IMR-90 (cell line): Measurements from ENCODE around the gene DPAGT1. TPM values are rescaled to one million over a fixed set of nuclear protein-coding genes. Genes with fewer than 3 reads are reported as not detected.
A peak's percentile ranks its signal among the peaks of the same experiment; 100 is the strongest.

Experiments
- ATAC-seq: fragments of 200-7000 bp; cut with Tn5 transposase; 2 replicates; pipeline ENCODE4 v1.9.1; 2020; ENCODE audit warnings: low read depth, mild to moderate bottlenecking, moderate library complexity
- BruUV-seq: library from RNA; stranded (reverse); fragments of 400-500 nt; replicated peaks from 2 replicates; lab custom pipeline; 2021; lab: Mats Ljungman, UMichigan
- CTCF ChIA-PET: fragments of 300-600 bp; formaldehyde crosslinking; extraction: SDS; loops from one replicate; lab custom pipeline; 2021; ENCODE audit warnings: antibody characterized with exemption; lab: Yijun Ruan, JAX
- POLR2A ChIA-PET: fragments of 300-600 bp; sonication (Branson Sonifier 250); formaldehyde crosslinking; loops from one replicate; lab custom pipeline; 2022; ENCODE audit warnings: antibody characterized with exemption; ENCODE audit not compliant: unreplicated experiment; lab: Charles Lee
- DNase-seq: peaks from one replicate; pipeline ENCODE4 v3.0.0; 2013
- H2AFZ ChIP-seq: replicated peaks from 2 replicates; pipeline ENCODE3; 2013; ENCODE audit warnings: low read length, mild to moderate bottlenecking; ENCODE audit not compliant: poor library complexity
- H2AK5ac ChIP-seq: 2 replicates; pipeline ENCODE4 v1.6.1; 2013; ENCODE audit warnings: low read depth, low read length, inconsistent platforms
- H2AK9ac ChIP-seq: replicated peaks from 2 replicates; pipeline ENCODE3; 2013; ENCODE audit warnings: mild to moderate bottlenecking, low read depth, low read length, moderate library complexity; ENCODE audit not compliant: poor library complexity
- H2BK120ac ChIP-seq: 2 replicates; pipeline ENCODE4 v1.6.1; 2013; ENCODE audit warnings: low read depth, low read length, inconsistent platforms
- H2BK15ac ChIP-seq: 3 replicates; pipeline ENCODE4 v1.6.1; 2013; ENCODE audit warnings: low read depth, low read length, inconsistent platforms
- H2BK20ac ChIP-seq: 2 replicates; pipeline ENCODE4 v1.6.1; 2013; ENCODE audit warnings: low read depth, mild to moderate bottlenecking, inconsistent platforms, low read length, moderate library complexity
- H2BK5ac ChIP-seq: 2 replicates; pipeline ENCODE4 v1.6.1; 2013; ENCODE audit warnings: mild to moderate bottlenecking, low read depth, low read length, inconsistent platforms; ENCODE audit not compliant: poor library complexity, severe bottlenecking
- H3K14ac ChIP-seq: replicated peaks from 2 replicates; pipeline ENCODE4 v1.6.1; 2013; ENCODE audit warnings: low read depth, low read length, inconsistent platforms
- H3K18ac ChIP-seq: 2 replicates; pipeline ENCODE4 v1.6.1; 2013; ENCODE audit warnings: low read depth, low read length, control low read depth
- H3K23ac ChIP-seq: 2 replicates; pipeline ENCODE4 v1.6.1; 2013; ENCODE audit warnings: low read depth, low read length, inconsistent platforms
- H3K27ac ChIP-seq: 2 replicates; pipeline ENCODE4 v1.5.1; 2013; ENCODE audit warnings: mild to moderate bottlenecking, control low read depth, low read length; ENCODE audit not compliant: insufficient read depth
- H3K27me3 ChIP-seq: 2 replicates; pipeline ENCODE4 v1.6.1; 2013; ENCODE audit warnings: low read length; ENCODE audit not compliant: control insufficient read depth, insufficient read depth
- H3K36me3 ChIP-seq: 2 replicates; pipeline ENCODE4 v1.6.1; 2013; ENCODE audit warnings: low read length, mixed read lengths; ENCODE audit not compliant: control insufficient read depth, insufficient read depth
- H3K4ac ChIP-seq: 2 replicates; pipeline ENCODE4 v1.6.1; 2013; ENCODE audit warnings: low read depth, low read length, inconsistent platforms
- H3K4me1 ChIP-seq: 2 replicates; pipeline ENCODE4 v1.6.1; 2013; ENCODE audit warnings: low read length, mixed read lengths; ENCODE audit not compliant: control insufficient read depth, insufficient read depth
- H3K4me2 ChIP-seq: 2 replicates; pipeline ENCODE4 v1.6.1; 2013; ENCODE audit warnings: low read depth, mild to moderate bottlenecking, control low read depth, low read length, moderate library complexity
- H3K4me3 ChIP-seq: 2 replicates; pipeline ENCODE4 v1.5.1; 2013; ENCODE audit warnings: low read depth, mild to moderate bottlenecking, control low read depth, low read length, moderate library complexity; ENCODE audit not compliant: insufficient read depth
- H3K56ac ChIP-seq: 2 replicates; pipeline ENCODE4 v1.6.1; 2013; ENCODE audit warnings: low read length, inconsistent platforms; ENCODE audit not compliant: insufficient read depth; ENCODE audit errors: extremely low read depth
- H3K79me1 ChIP-seq, 2 experiments: 2 replicates each; pipeline ENCODE4 v1.6.1; 2013; ENCODE audit warnings: low read length in 2 of 2, inconsistent platforms in 1 of 2, low read depth in 1 of 2
- H3K9ac ChIP-seq: 2 replicates; pipeline ENCODE4 v1.6.1; 2013; ENCODE audit warnings: low read depth, low read length, control low read depth
- H3K9me1 ChIP-seq: 2 replicates; pipeline ENCODE4 v1.6.1; 2013; ENCODE audit warnings: low read length, inconsistent platforms; ENCODE audit not compliant: insufficient read depth
- H3K9me3 ChIP-seq: 2 replicates; pipeline ENCODE4 v1.6.1; 2013; ENCODE audit warnings: low read length; ENCODE audit not compliant: control insufficient read depth, insufficient read depth
- H4K20me1 ChIP-seq: 2 replicates; pipeline ENCODE4 v1.6.1; 2013; ENCODE audit warnings: low read length, inconsistent platforms; ENCODE audit not compliant: insufficient read depth
- H4K5ac ChIP-seq: 2 replicates; pipeline ENCODE4 v1.6.1; 2013; ENCODE audit warnings: mild to moderate bottlenecking, low read depth, low read length, control low read depth
- H4K8ac ChIP-seq, 2 experiments: 2 replicates each; pipeline ENCODE4 v1.6.1; 2013; ENCODE audit warnings: low read depth in 2 of 2, low read length in 2 of 2, control low read depth in 1 of 2, inconsistent platforms in 1 of 2
- H4K91ac ChIP-seq: 2 replicates; pipeline ENCODE4 v1.6.1; 2013; ENCODE audit warnings: low read depth, low read length, inconsistent platforms; ENCODE audit not compliant: insufficient read depth
- RAD21 ChIP-seq: IDR thresholded peaks from 2 replicates; pipeline ENCODE4 v1.6.1; 2012; ENCODE audit warnings: low read length, improper control_type of control experiment
- WGBS, 2 experiments: methylation state at CpG; one replicate each; pipeline versions ENCODE4 v1.1.5 to v1.1.7; 2013; ENCODE audit warnings: missing lambda C conversion rate in 2 of 2; ENCODE audit not compliant: insufficient read length in 1 of 2; ENCODE audit errors: extremely low coverage in 2 of 2; 5-methylcytosine and 5-hydroxymethylcytosine counted together
- dilution Hi-C: fragments of 300-500 bp; cut with HindIII; formaldehyde crosslinking; loops from one replicate; pipeline ENCODE4 v1.14.3; 2018; ENCODE audit warnings: low sequenced_read_pairs; ENCODE audit not compliant: unreplicated experiment
- in situ Hi-C: fragments of 300-500 bp; cut with MboI; formaldehyde crosslinking; loops from 3 replicates; pipeline ENCODE4 v1.14.3; 2019; ENCODE audit warnings: low sequenced_read_pairs, inconsistent platforms, mixed read lengths
- intact Hi-C: fragments of 100-400 bp; cut with micrococcal nuclease; formaldehyde crosslinking; loops from 2 replicates; pipeline ENCODE4 v1.10.0; 2022
- polyA plus RNA-seq, 3 experiments: library from polyadenylated mRNA; depleted of rRNA; stranded (reverse); fragments of >200 nt; gene quantifications; 2 replicates each; pipeline ENCODE4 v1.2.3, GENCODE V29; 2012; ENCODE audit warnings: low replicate concordance in 1 of 3
- total RNA-seq: library from RNA; depleted of rRNA; stranded (reverse); fragments of >200 nt; gene quantifications from 2 replicates; pipeline ENCODE4 v1.2.3, GENCODE V29; 2012
- TF ChIP-seq, protein P1 (sequence below): fragments of 150-350 bp; IDR thresholded peaks from 2 replicates; pipeline ENCODE4 v1.6.1; 2017; ENCODE audit warnings: mild to moderate bottlenecking, antibody characterized with exemption, low read length, low read depth

Gene DPAGT1
- total and polyA plus RNA-seq, 2 of the 4 experiments (the other 2 are of a cell fraction), result 15.2 to 53.4 TPM

DNA sequence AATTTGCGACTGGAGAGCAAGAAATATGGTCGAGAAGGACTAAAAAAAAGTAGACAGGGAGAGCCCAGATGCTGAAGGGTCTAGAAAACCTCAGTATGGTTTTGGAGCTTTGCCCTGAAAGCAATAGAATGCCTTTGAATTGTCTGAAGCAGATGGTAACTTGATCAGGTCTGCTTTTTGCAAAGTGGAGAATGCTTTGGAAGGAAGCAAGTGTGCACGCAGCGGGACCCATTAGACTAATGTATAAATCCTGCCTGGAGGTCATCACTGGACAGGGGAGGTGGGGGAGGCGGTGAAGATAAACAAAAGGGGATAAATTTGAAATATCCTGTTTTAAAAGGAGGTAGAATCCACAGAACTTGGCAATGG, 19.0 kb upstream of the DPAGT1 start:
- peak; percentile 70 for DNase-seq
- H3K9me1 ChIP-seq, result peaks cover 4% of the 10 kb centered on the region
- peak overlapping the region; percentile 65 for H3K56ac ChIP-seq
- H3K18ac ChIP-seq, result peak overlapping the region; percentile 20
- peak overlapping the region; percentile 99 for H2AFZ ChIP-seq
- peaks cover 15 to 34% of the 10 kb centered on the region in 2 experiments for H3K79me1 ChIP-seq
- peak overlapping the region; percentile 60 for H3K27ac ChIP-seq
- H2AK9ac ChIP-seq, result peak overlapping the region; percentile 86
- H2BK15ac ChIP-seq, result peak overlapping the region; percentile 6; the same call in 1 of the 3 replicates
- BruUV-seq, result no TSS peak
- peaks cover 1% of the 10 kb centered on the region; the same call in 1 of the 2 replicates for H3K4me1 ChIP-seq
- TF ChIP-seq, protein P1, sequence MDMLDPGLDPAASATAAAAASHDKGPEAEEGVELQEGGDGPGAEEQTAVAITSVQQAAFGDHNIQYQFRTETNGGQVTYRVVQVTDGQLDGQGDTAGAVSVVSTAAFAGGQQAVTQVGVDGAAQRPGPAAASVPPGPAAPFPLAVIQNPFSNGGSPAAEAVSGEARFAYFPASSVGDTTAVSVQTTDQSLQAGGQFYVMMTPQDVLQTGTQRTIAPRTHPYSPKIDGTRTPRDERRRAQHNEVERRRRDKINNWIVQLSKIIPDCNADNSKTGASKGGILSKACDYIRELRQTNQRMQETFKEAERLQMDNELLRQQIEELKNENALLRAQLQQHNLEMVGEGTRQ, result no peak
- TF ChIP-seq RAD21, result no peak
- no peaks in the 10 kb centered on the region for H3K27me3 ChIP-seq
- ChIA-PET CTCF (no interaction called here), POLR2A (no interaction called here)
- peak overlapping the region; percentile 66 for H2BK5ac ChIP-seq
- H3K9me3 ChIP-seq, result no peaks in the 10 kb centered on the region
- peak overlapping the region; percentile 91 for H3K14ac ChIP-seq
- H3K23ac ChIP-seq, result peak overlapping the region; percentile 91
- H3K4ac ChIP-seq, result peak overlapping the region; percentile 87
- no peaks in the 10 kb centered on the region; the same call in 1 of the 2 replicates for H4K20me1 ChIP-seq
- peak overlapping the region; percentile 59 for H4K5ac ChIP-seq
- peaks cover 11% of the 10 kb centered on the region for H3K36me3 ChIP-seq
- H4K91ac ChIP-seq, result peak overlapping the region; percentile 65
- H3K9ac ChIP-seq, result peak overlapping the region; percentile 66
- no peak overlapping the region for H2BK20ac ChIP-seq
- peak overlapping the region; percentile 69 for H2AK5ac ChIP-seq
- peak overlapping the region; percentile 76 to 98 for H4K8ac ChIP-seq
- peak overlapping the region; percentile 72 for H3K4me2 ChIP-seq
- peak; percentile 12 for ATAC-seq
- peak overlapping the region; percentile 21; the same call in 1 of the 2 replicates for H2BK120ac ChIP-seq
- H3K4me3 ChIP-seq, result peak overlapping the region; percentile 43
- dilution Hi-C loops (no loop called here), in situ Hi-C loops (no loop called here), intact Hi-C loops (no loop called here)
- 9% methylated on average over 4 of the region's 5 CpGs; no CpG with 5 or more reads in 1 of the 2 experiments for WGBS, 2 experiments
